DND-41 (cell line): ENCODE measurements around the gene RASL10B.

Experiments
- EZH2 ChIP-seq: IDR thresholded peaks from 3 replicates; pipeline ENCODE4 v1.6.1; 2012; ENCODE audit warnings: borderline replicate concordance, low read depth, mild to moderate bottlenecking, moderate library complexity, low read length, inconsistent platforms; ENCODE audit not compliant: severe bottlenecking
- TF ChIP-seq, protein P1 (sequence below): IDR thresholded peaks from 2 replicates; pipeline ENCODE4 v1.5.1; 2012; ENCODE audit warnings: borderline replicate concordance, low read length, moderate library complexity, mild to moderate bottlenecking; ENCODE audit not compliant: poor library complexity, severe bottlenecking; ENCODE audit errors: extremely low read depth

DNA sequence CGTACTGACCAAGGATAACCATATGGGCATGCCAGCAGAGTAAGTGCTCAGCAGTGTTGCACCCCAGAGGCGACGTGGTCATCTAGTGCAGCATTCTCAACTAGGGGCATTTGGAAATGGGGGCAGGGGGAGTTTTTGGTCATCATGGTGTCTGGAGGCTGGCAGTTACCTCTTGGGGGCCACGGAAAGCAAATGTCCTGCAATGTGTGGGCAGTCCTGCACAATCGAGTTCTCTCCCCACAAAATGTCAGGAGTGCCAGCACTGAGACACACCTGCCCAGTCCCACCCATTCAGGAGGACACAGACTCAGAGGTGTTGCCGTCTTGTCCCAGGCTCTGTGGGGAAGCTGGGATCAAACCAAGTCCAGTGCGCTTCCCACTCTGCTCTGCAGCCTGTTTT is 3.0 kb downstream of the RASL10B start:
- TF ChIP-seq, protein P1, sequence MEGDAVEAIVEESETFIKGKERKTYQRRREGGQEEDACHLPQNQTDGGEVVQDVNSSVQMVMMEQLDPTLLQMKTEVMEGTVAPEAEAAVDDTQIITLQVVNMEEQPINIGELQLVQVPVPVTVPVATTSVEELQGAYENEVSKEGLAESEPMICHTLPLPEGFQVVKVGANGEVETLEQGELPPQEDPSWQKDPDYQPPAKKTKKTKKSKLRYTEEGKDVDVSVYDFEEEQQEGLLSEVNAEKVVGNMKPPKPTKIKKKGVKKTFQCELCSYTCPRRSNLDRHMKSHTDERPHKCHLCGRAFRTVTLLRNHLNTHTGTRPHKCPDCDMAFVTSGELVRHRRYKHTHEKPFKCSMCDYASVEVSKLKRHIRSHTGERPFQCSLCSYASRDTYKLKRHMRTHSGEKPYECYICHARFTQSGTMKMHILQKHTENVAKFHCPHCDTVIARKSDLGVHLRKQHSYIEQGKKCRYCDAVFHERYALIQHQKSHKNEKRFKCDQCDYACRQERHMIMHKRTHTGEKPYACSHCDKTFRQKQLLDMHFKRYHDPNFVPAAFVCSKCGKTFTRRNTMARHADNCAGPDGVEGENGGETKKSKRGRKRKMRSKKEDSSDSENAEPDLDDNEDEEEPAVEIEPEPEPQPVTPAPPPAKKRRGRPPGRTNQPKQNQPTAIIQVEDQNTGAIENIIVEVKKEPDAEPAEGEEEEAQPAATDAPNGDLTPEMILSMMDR: no peak
- no peak for TF ChIP-seq EZH2
